Peyer's patch (tissue), 4 donors: ENCODE results near the gene JCHAIN. TPM values are rescaled to one million over a fixed set of nuclear protein-coding genes. Genes with fewer than 3 reads are reported as not detected.
A peak's percentile ranks its signal among the peaks of the same experiment; 100 is the strongest.
"Not testable (repeated sequence)": the region's sequence is repeated elsewhere in the genome, so short reads cannot be mapped to it uniquely, and the experiment has no call there.

Experiments
- DNase-seq, 3 donors: peaks; one replicate each; pipeline ENCODE4 v3.0.0-alpha.2; 2017 to 2019
- H3K27ac ChIP-seq, 4 donors: fragments of 200-600 bp; sonication (generic); one replicate each; pipeline ENCODE4 v1.5.1; 2016 to 2019
- H3K27me3 ChIP-seq, 2 donors: fragments of 200-600 bp; sonication (generic); one replicate each; pipeline ENCODE4 v1.5.1; 2019
- H3K36me3 ChIP-seq, 3 donors: fragments of 200-600 bp; sonication (generic); one replicate each; pipeline ENCODE4 v1.5.1; 2016 to 2019
- H3K4me1 ChIP-seq, 4 donors: fragments of 200-600 bp; sonication (generic); one replicate each; pipeline ENCODE4 v1.5.1; 2016 to 2019
- H3K4me3 ChIP-seq, 4 donors: fragments of 200-600 bp; sonication (generic); 1 replicate in 3 of 4; 2 replicates in 1 of 4; pipeline ENCODE4 v1.5.1; 2016 to 2019; ENCODE audit warnings: mild to moderate bottlenecking in 1 of 4
- H3K9me3 ChIP-seq, 4 donors: fragments of 200-600 bp; sonication (generic); one replicate each; pipeline ENCODE4 v1.5.1; 2016 to 2019; ENCODE audit warnings: mild to moderate bottlenecking in 1 of 4
- CTCF ChIP-seq, 6 experiments: fragments of 450-650 bp in 4 of 6; fragments of 200-600 bp in 2 of 6; sonication (generic) in 1 of 6; IDR thresholded peaks; one replicate each; pipeline ENCODE4 v1.5.1; 2017 to 2019; ENCODE audit warnings: antibody characterized with exemption in 6 of 6, mild to moderate bottlenecking in 3 of 6, moderate library complexity in 1 of 6
- POLR2A ChIP-seq, 2 donors: fragments of 450-650 bp; IDR thresholded peaks; one replicate each; pipeline ENCODE4 v1.5.1; 2017; ENCODE audit warnings: antibody characterized with exemption in 2 of 2, mild to moderate bottlenecking in 2 of 2, moderate library complexity in 2 of 2
- total RNA-seq, 4 donors: library from RNA; depleted of rRNA; stranded (reverse); fragments of >200 nt; gene quantifications; one replicate each; pipeline ENCODE4 v1.1.0, GENCODE V29; 2016

Gene JCHAIN
- total RNA-seq, 4 donors from 2014 or later = 15.9 to 326 (median 89.6) TPM

- H3K4me1 ChIP-seq = no peaks in the 10 kb centered on the region
- no peak for TF ChIP-seq CTCF (IDR thresholded peaks at IDR 0.05)
- H3K27ac ChIP-seq = no peak overlapping the region
- H3K9me3 ChIP-seq = no peaks in the 10 kb centered on the region
- DNase-seq = no peak
- no peak overlapping the region for H3K4me3 ChIP-seq
- no peaks in the 10 kb centered on the region for H3K36me3 ChIP-seq
- H3K27me3 ChIP-seq = no peaks in the 10 kb centered on the region
These were observed 4.2 kb upstream of the JCHAIN start for GRCh38 chr4:70670332-70671014.

- H3K4me3 ChIP-seq = no peak overlapping the region
- no peaks in the 10 kb centered on the region for H3K27me3 ChIP-seq
- TF ChIP-seq CTCF (IDR thresholded peaks at IDR 0.05) = no peak
- no peak for TF ChIP-seq POLR2A (IDR thresholded peaks at IDR 0.05)
- no peak for DNase-seq
- H3K9me3 ChIP-seq = no peaks in the 10 kb centered on the region
- H3K36me3 ChIP-seq = no peaks in the 10 kb centered on the region
- peak overlapping the region in 2 of 4 donors; percentile 47 to 57 for H3K27ac ChIP-seq
- no peaks in the 10 kb centered on the region for H3K4me1 ChIP-seq
These were observed 1.6 kb upstream of the JCHAIN start for GRCh38 chr4:70667740-70668535.

GRCh38 chr4:70661309-70661922, 4.9 kb downstream of the JCHAIN start:
- H3K4me3 ChIP-seq, H3K36me3 ChIP-seq, H3K4me1 ChIP-seq, H3K27me3 ChIP-seq, H3K27ac ChIP-seq, H3K9me3 ChIP-seq, DNase-seq: not testable (repeated sequence)

GRCh38 chr4:70660106-70660505, 6.2 kb downstream of the JCHAIN start:
- no peak overlapping the region for H3K27ac ChIP-seq
- no peaks in the 10 kb centered on the region for H3K4me1 ChIP-seq
- TF ChIP-seq POLR2A (IDR thresholded peaks at IDR 0.05) (no peak), CTCF (IDR thresholded peaks at IDR 0.05) (no peak)
- no peak for DNase-seq
- H3K4me3 ChIP-seq = peak overlapping the region in 1 of 4 donors; percentile 23
- no peaks in the 10 kb centered on the region for H3K9me3 ChIP-seq
- no peaks in the 10 kb centered on the region for H3K27me3 ChIP-seq
- H3K36me3 ChIP-seq = no peaks in the 10 kb centered on the region

- no peak for TF ChIP-seq POLR2A (IDR thresholded peaks at IDR 0.05)
- no peak for TF ChIP-seq CTCF (IDR thresholded peaks at IDR 0.05)
These were observed 7.9 kb downstream of the JCHAIN start for GRCh38 chr4:70658418-70658817.

GRCh38 chr4:70657326-70657725, 9.0 kb downstream of the JCHAIN start:
- Histone ChIP-seq H3K36me3 (no peaks in the 10 kb centered on the region), H3K27me3 (no peaks in the 10 kb centered on the region), H3K9me3 (no peaks in the 10 kb centered on the region), H3K27ac (no peak overlapping the region), H3K4me1 (no peaks in the 10 kb centered on the region), H3K4me3 (no peak overlapping the region)
- TF ChIP-seq CTCF (IDR thresholded peaks at IDR 0.05) (no peak), POLR2A (IDR thresholded peaks at IDR 0.05) (no peak)
- DNase-seq = no peak

More at GRCh38 chr4:70658418-70658817, 7.9 kb downstream of the JCHAIN start:
- Histone ChIP-seq H3K4me3 (no peak overlapping the region), H3K27me3 (no peaks in the 10 kb centered on the region), H3K4me1 (no peaks in the 10 kb centered on the region), H3K9me3 (no peaks in the 10 kb centered on the region), H3K36me3 (no peaks in the 10 kb centered on the region), H3K27ac (no peak overlapping the region)
- no peak for DNase-seq
